Upper lobe of left lung (tissue), 4 donors: Measurements from ENCODE around the gene POLE.

Source experiments
- CTCF ChIP-seq, 6 experiments: fragments of 450-650 bp in 4 of 6; fragments of 200-600 bp in 2 of 6; sonication (generic) in 2 of 6; IDR thresholded peaks; one replicate each; pipeline ENCODE4 v1.5.1; 2016 to 2019; ENCODE audit warnings: antibody characterized with exemption in 6 of 6
- POLR2A ChIP-seq, 4 donors: fragments of 450-650 bp; IDR thresholded peaks; one replicate each; pipeline ENCODE4 v1.5.1; 2016 to 2017; ENCODE audit warnings: antibody characterized with exemption in 4 of 4, mild to moderate bottlenecking in 2 of 4
- POLR2AphosphoS5 ChIP-seq, 2 donors: sonication (generic); formaldehyde crosslinking; IDR thresholded peaks; one replicate each; pipeline ENCODE4 v1.5.1; 2017; ENCODE audit warnings: antibody characterized with exemption in 2 of 2

DNA sequence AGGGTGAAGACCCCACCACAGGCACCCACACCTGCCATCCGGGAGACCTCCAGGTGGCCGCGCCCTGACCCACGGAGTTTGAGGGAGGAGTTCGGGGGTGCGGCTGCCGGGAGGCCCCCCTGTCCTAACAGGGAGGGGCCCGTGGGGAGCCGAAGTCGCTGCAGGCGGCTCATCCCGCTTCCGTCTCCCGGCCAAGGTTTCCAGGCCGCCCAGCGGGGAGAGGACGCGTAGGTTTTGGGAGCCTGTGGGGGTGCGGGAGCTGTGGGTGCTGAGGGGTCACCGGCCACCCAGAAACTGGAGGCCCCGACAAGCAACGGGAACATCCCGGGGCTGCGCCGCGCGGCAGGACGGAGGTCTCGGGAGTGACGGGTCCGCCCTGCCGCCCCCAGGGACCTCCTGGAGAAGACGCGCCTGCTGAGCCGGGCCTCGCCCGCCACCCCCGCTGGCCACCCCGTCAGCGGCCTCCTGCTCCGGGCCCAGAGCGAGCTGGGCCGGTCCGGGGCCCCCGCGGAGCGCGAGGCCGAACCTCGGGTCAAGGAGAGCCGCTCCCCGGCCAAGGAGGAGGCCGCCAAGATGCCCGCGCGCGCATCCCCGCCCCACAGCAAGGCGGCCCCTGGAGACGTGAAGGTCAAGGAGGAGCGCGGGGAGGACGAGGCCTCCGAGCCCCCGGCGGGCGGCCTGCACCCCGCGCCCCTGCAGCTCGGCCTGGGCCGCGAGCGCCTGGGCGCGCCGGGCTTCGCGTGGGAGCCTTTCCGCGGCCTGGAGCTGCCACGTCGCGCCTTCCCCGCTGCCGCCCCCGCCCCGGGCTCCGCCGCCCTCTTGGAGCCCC, 104.3 kb downstream of the POLE start:
- TF ChIP-seq CTCF (IDR thresholded peaks at IDR 0.05) (no peak), POLR2A (IDR thresholded peaks at IDR 0.05) (no peak), POLR2AphosphoS5 (IDR thresholded peaks at IDR 0.05) (no peak)
